GM21786 (cell line): ENCODE results near the gene CRY2.

Experiments
- ATAC-seq: cut with Tn5 transposase; IDR thresholded peaks from one replicate; pipeline ENCODE4 v1.9.1; 2021; ENCODE audit not compliant: unreplicated experiment

CRY2 gene

GRCh38 chr11:45877221-45877620 is 29.9 kb downstream of the CRY2 start:
- ATAC-seq = no peak

- ATAC-seq = no peak
Measured at GRCh38 chr11:45877845-45878244, 30.6 kb downstream of the CRY2 start.

- ATAC-seq = no peak
Measured at GRCh38 chr11:45879803-45880686, 32.8 kb downstream of the CRY2 start.

GRCh38 chr11:45880772-45881570 is 33.7 kb downstream of the CRY2 start:
- no peak for ATAC-seq

GRCh38 chr11:45881708-45882368 is 34.6 kb downstream of the CRY2 start:
- ATAC-seq = no peak

GRCh38 chr11:45884596-45885185 is 37.4 kb downstream of the CRY2 start:
- ATAC-seq = no peak

GRCh38 chr11:45885274-45885920 is 38.1 kb downstream of the CRY2 start, which contains the start of gene MAPK8IP1:
Gene MAPK8IP1, plus strand, starts transcription at chr11:45885651. Its CDS starts 170 bp downstream, at chr11:45885821.
- ATAC-seq = no peak

GRCh38 chr11:45885921-45886721 is 38.8 kb downstream of the CRY2 start:
- no peak for ATAC-seq

GRCh38 chr11:45886816-45887520 is 39.7 kb downstream of the CRY2 start:
- no peak for ATAC-seq

GRCh38 chr11:45887587-45887986 is 40.3 kb downstream of the CRY2 start:
- ATAC-seq = no peak

GRCh38 chr11:45889555-45889954 is 42.3 kb downstream of the CRY2 start:
- no peak for ATAC-seq

- ATAC-seq = no peak
Measured at GRCh38 chr11:45889966-45890365, 42.7 kb downstream of the CRY2 start.

GRCh38 chr11:45890886-45891550 is 43.7 kb downstream of the CRY2 start:
- no peak for ATAC-seq

- ATAC-seq = no peak
Measured at GRCh38 chr11:45892856-45893255, 45.6 kb downstream of the CRY2 start.

GRCh38 chr11:45894555-45895247 is 47.4 kb downstream of the CRY2 start:
- no peak for ATAC-seq

- no peak for ATAC-seq
Measured at GRCh38 chr11:45895553-45896259, 48.4 kb downstream of the CRY2 start.

GRCh38 chr11:45896422-45896984 is 49.2 kb downstream of the CRY2 start:
- no peak for ATAC-seq
